SKM-1 treated with dmso at 0.1 percent for 144 hours (cell line): ENCODE data around the gene ZNF263.

ENCODE experiments used
- DNase-seq: peaks from one replicate; lab custom pipeline; 2025; ENCODE audit not compliant: unreplicated experiment; lab: John Stamatoyannopoulos, UW

ZNF263 gene

DNA sequence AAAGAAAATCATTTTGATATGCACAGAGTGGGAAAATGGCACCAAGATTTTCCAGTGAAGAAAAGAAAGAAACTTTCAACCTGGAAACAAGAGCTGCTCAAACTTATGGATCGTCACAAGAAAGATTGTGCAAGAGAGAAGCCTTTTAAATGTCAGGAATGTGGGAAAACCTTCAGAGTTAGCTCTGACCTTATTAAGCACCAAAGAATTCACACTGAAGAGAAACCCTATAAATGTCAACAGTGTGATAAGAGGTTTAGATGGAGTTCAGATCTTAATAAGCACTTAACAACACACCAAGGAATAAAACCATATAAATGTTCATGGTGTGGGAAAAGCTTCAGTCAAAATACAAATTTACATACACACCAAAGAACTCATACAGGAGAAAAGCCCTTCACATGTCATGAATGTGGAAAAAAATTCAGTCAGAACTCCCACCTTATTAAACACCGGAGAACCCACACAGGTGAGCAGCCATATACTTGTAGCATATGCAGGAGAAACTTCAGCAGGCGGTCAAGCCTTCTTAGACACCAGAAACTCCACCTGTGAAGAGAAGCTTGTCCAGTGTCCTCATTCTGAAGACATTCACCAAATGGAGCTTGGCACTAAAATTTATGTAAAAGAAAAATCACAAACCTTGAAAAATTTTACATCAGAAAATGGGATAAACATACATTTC is 34.2 kb downstream of the ZNF263 start:
- no peak for DNase-seq

- DNase-seq = no peak
Observed at GRCh38 chr16:3321816-3322215, 38.5 kb downstream of the ZNF263 start.

DNA sequence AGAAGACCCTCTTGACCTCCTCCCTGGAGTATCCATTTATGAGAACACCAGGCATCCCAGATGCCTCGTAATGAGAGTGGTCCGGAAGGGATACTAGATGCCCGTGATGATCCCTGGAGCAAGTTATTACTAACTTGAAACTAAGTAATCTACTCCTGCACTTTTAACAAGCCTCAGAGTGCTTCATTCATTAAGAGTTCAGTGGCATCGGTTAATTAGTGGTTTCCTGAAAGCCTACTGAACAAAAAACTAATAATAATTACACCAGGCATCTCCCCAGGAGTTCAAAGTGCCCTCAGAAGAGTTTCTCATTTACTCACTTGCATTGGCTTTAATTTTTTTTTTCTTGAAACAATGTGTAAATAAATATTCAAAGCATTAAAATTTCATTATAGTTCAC is 44.2 kb downstream of the ZNF263 start:
- DNase-seq = no peak

GRCh38 chr16:3328104-3328503 is 44.8 kb downstream of the ZNF263 start:
- DNase-seq = no peak

DNA sequence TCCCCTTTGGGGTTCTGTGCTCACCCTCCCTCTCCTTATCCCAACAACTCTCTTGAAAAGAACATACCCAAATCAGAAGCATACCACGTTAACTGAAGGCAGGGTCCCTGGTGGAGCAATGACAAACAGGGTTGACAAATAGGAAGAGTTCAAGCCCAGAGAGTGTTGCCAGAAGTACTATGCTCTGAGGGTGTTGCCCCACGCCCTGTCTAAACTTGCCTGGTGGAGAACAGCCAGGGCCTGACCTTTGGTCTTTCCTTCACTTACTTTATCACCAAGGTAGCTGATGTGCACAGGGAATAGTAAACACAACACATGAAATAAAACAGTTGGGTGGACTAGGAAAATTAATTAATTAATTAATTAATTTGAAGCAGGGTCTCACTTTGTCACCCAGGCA is 45.4 kb downstream of the ZNF263 start:
- no peak for DNase-seq
